ENCODE results near the gene ISX. TPM values are rescaled to one million over a fixed set of nuclear protein-coding genes. Genes with fewer than 3 reads are reported as not detected.

Gene ISX
- total RNA-seq, 2 experiments from 2014 or later = not detected

- Histone ChIP-seq H3K4me1 (ENCODE audit: insufficient read depth, low read length) (no peaks in the 10 kb centered on the region), H3K9me3 (ENCODE audit: control insufficient read depth in 1 of 2, insufficient read depth in 1 of 2, low read length in 2 of 2) (no peaks in the 10 kb centered on the region), H3K27ac (ENCODE audit: low read depth in 1 of 2, low read length in 2 of 2) (no peak overlapping the region), H3K27me3 (ENCODE audit: control insufficient read depth in 1 of 2, insufficient read depth in 2 of 2, low read length in 2 of 2) (peaks cover 0 to 6% of the 10 kb centered on the region in 2 experiments), H3K4me3 (ENCODE audit: low read length) (no peak overlapping the region), H3K36me3 (ENCODE audit: insufficient read depth, low read length) (no peaks in the 10 kb centered on the region)
- Mint-ChIP-seq H3K9me3 (no peaks in the 10 kb centered on the region), H3K27me3 (peaks cover 7% of the 10 kb centered on the region), H3K27ac (no peak overlapping the region), H3K4me1 (ENCODE audit: low read depth) (no peaks in the 10 kb centered on the region), H3K36me3 (ENCODE audit: low read depth) (no peaks in the 10 kb centered on the region), H3K4me3 (no peak overlapping the region)
- ChIA-PET CTCF (no interaction called here), POLR2A (no interaction called here)
- intact Hi-C loops (cut with DNase I, micrococcal nuclease) = no loop called here
- TF ChIP-seq, protein P1, sequence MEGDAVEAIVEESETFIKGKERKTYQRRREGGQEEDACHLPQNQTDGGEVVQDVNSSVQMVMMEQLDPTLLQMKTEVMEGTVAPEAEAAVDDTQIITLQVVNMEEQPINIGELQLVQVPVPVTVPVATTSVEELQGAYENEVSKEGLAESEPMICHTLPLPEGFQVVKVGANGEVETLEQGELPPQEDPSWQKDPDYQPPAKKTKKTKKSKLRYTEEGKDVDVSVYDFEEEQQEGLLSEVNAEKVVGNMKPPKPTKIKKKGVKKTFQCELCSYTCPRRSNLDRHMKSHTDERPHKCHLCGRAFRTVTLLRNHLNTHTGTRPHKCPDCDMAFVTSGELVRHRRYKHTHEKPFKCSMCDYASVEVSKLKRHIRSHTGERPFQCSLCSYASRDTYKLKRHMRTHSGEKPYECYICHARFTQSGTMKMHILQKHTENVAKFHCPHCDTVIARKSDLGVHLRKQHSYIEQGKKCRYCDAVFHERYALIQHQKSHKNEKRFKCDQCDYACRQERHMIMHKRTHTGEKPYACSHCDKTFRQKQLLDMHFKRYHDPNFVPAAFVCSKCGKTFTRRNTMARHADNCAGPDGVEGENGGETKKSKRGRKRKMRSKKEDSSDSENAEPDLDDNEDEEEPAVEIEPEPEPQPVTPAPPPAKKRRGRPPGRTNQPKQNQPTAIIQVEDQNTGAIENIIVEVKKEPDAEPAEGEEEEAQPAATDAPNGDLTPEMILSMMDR (IDR thresholded peaks at IDR 0.05) = no peak
- ATAC-seq (ENCODE audit: poor library complexity) = no peak
- no peak for DNase-seq
Measured at GRCh38 chr22:35066768-35067167, 810 bp downstream of the ISX start.

- TF ChIP-seq, protein P1 (IDR thresholded peaks at IDR 0.05) = no peak
- Histone ChIP-seq H3K27ac (ENCODE audit: low read depth in 1 of 2, low read length in 2 of 2) (no peak overlapping the region), H3K9me3 (ENCODE audit: control insufficient read depth in 1 of 2, insufficient read depth in 1 of 2, low read length in 2 of 2) (no peaks in the 10 kb centered on the region), H3K4me3 (ENCODE audit: low read length) (no peak overlapping the region), H3K36me3 (ENCODE audit: insufficient read depth, low read length) (no peaks in the 10 kb centered on the region), H3K4me1 (ENCODE audit: insufficient read depth, low read length) (no peaks in the 10 kb centered on the region), H3K27me3 (ENCODE audit: control insufficient read depth in 1 of 2, insufficient read depth in 2 of 2, low read length in 2 of 2) (peaks cover 0 to 6% of the 10 kb centered on the region in 2 experiments)
- Mint-ChIP-seq H3K36me3 (ENCODE audit: low read depth) (no peaks in the 10 kb centered on the region), H3K4me1 (ENCODE audit: low read depth) (no peaks in the 10 kb centered on the region), H3K27me3 (peaks cover 7% of the 10 kb centered on the region), H3K27ac (no peak overlapping the region), H3K4me3 (no peak overlapping the region), H3K9me3 (no peaks in the 10 kb centered on the region)
- DNase-seq (no peak), ATAC-seq (ENCODE audit: poor library complexity) (no peak)
- POLR2A ChIA-PET = no interaction called here
- CTCF ChIA-PET = no interaction called here
- intact Hi-C loops (cut with DNase I, micrococcal nuclease) = no loop called here
Measured at GRCh38 chr22:35069541-35069940, 3.6 kb downstream of the ISX start.

DNA sequence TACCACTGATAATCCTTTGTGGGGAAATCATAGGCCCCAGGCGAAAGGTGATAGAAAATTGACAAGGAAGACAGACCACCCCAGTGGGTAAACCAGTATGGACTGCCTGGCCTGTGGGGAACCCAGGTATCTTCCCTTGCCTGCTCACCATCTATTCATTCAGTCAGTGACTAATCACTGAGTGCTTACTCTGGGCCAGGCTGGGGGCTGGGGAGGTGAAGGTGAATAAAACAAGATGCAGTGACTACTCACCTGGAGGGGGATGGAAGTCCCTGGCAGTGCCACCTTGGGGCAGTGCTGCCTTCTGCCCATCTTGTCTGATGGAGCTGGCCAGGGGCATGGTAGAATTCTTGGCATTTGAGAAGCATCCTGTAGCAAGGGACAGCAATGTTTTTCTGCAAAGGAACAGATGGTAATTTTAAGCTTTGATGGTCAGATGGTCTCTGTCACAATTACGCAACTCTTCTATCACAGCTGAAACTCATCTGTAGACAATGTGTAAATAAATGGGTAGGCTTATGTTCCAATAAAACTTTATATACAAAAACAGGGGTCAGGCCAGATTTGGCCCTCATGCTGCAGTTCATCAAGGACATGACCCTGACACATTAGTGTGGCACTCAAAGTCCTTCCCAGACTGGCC, 4.6 kb downstream of the ISX start:
- H3K4me3 ChIP-seq (ENCODE audit: low read length) = no peak overlapping the region
- H3K9me3 ChIP-seq (ENCODE audit: control insufficient read depth in 1 of 2, insufficient read depth in 1 of 2, low read length in 2 of 2) = no peaks in the 10 kb centered on the region
- Mint-ChIP-seq H3K4me1 (ENCODE audit: low read depth) (no peaks in the 10 kb centered on the region), H3K4me3 (no peak overlapping the region), H3K9me3 (no peaks in the 10 kb centered on the region), H3K36me3 (ENCODE audit: low read depth) (no peaks in the 10 kb centered on the region), H3K27ac (no peak overlapping the region), H3K27me3 (peaks cover 5% of the 10 kb centered on the region)
- CTCF ChIA-PET = no interaction called here
- no peak overlapping the region for H3K27ac ChIP-seq (ENCODE audit: low read depth in 1 of 2, low read length in 2 of 2)
- TF ChIP-seq, protein P1 (IDR thresholded peaks at IDR 0.05) = no peak
- POLR2A ChIA-PET = no interaction called here
- no peak for ATAC-seq (ENCODE audit: poor library complexity)
- H3K4me1 ChIP-seq (ENCODE audit: insufficient read depth, low read length) = no peaks in the 10 kb centered on the region
- intact Hi-C loops (cut with DNase I, micrococcal nuclease) = no loop called here
- DNase-seq = no peak
- peaks cover 0 to 2% of the 10 kb centered on the region in 2 experiments for H3K27me3 ChIP-seq (ENCODE audit: control insufficient read depth in 1 of 2, insufficient read depth in 2 of 2, low read length in 2 of 2)
- no peaks in the 10 kb centered on the region for H3K36me3 ChIP-seq (ENCODE audit: insufficient read depth, low read length)
